Measurements from ENCODE around the gene TACR1. TPM values are rescaled to one million over a fixed set of nuclear protein-coding genes. Genes with fewer than 3 reads are reported as not detected.

Gene TACR1
- total RNA-seq, 1 experiment from 2014 or later = not detected

DNA sequence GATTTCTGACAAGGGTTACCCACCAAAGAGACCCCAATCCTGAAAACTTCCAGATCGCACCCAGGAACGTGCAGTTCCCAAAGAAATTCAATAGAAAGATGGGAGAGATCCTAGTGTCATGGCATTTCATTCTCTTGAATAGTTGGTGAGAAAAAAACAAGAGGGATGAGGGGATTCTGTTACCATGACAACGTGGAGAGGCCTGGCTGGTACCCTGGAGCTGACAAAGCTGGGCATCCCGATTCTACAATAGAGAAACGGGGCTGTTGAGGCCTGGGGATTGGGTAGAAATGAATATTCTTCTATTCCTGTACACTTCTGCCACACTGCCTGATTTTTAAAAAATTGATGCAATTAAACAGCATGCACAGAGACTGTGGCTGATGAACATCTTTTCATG is 199.9 kb downstream of the TACR1 start:
- Histone ChIP-seq H3K27me3 (ENCODE audit: low read length) (no peaks in the 10 kb centered on the region), H3K4me3 (ENCODE audit: low read length) (no peak overlapping the region), H3K9ac (ENCODE audit: low read length) (no peak overlapping the region), H3K9me3 (ENCODE audit: low read length) (no peaks in the 10 kb centered on the region), H3K4me1 (ENCODE audit: insufficient read depth, low read length) (no peaks in the 10 kb centered on the region), H3K79me2 (ENCODE audit: low read length) (no peaks in the 10 kb centered on the region), H3K36me3 (ENCODE audit: low read depth, low read length) (no peaks in the 10 kb centered on the region), H3K27ac (ENCODE audit: low read length) (no peak overlapping the region), H2AFZ (ENCODE audit: low read length) (no peak overlapping the region), H3K4me2 (ENCODE audit: low read length) (no peak overlapping the region), H4K20me1 (ENCODE audit: low read length) (no peaks in the 10 kb centered on the region), H3K9me2 (replicated peaks; ENCODE audit: low read length) (no peaks in the 10 kb centered on the region), H3F3A (ENCODE audit: low read length, unreplicated experiment) (no peaks in the 10 kb centered on the region)
- intact Hi-C loops (cut with micrococcal nuclease) = no loop called here
- TF ChIP-seq EZH2phosphoT487 (IDR thresholded peaks at IDR 0.05; ENCODE audit: borderline replicate concordance, low read length) (no peak), EZH2 (IDR thresholded peaks at IDR 0.05; ENCODE audit: low read length, unreplicated experiment) (no peak)
- TF ChIP-seq, protein P1, sequence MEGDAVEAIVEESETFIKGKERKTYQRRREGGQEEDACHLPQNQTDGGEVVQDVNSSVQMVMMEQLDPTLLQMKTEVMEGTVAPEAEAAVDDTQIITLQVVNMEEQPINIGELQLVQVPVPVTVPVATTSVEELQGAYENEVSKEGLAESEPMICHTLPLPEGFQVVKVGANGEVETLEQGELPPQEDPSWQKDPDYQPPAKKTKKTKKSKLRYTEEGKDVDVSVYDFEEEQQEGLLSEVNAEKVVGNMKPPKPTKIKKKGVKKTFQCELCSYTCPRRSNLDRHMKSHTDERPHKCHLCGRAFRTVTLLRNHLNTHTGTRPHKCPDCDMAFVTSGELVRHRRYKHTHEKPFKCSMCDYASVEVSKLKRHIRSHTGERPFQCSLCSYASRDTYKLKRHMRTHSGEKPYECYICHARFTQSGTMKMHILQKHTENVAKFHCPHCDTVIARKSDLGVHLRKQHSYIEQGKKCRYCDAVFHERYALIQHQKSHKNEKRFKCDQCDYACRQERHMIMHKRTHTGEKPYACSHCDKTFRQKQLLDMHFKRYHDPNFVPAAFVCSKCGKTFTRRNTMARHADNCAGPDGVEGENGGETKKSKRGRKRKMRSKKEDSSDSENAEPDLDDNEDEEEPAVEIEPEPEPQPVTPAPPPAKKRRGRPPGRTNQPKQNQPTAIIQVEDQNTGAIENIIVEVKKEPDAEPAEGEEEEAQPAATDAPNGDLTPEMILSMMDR (conservative IDR thresholded peaks at IDR 0.05; ENCODE audit: low read depth, low read length) = no peak
- no TSS peak for BruUV-seq (replicated peaks)
- no peak for ATAC-seq
- POLR2A ChIA-PET (ENCODE audit: unreplicated experiment) = no interaction called here
- DNase-seq = no peak
- CTCF ChIA-PET = no interaction called here

Small RNA genes lying within 50 kb of the gene (microRNA-seq; reads per million reads assigned to microRNA genes)
- gene MIR5000 (ENCODE audit: unreplicated experiment) = not detected

Other genes starting within 250 kb of the TACR1 start
- gene POLE4, start 240.9 kb downstream of the TACR1 start, total RNA-seq (2014; rRNA removed) = 121 and 132 TPM in 2 replicates